PFSK-1 (cell line): ENCODE measurements around the gene ARHGAP10.

Experiments used
- POLR2AphosphoS5 ChIP-seq: IDR thresholded peaks from 2 replicates; pipeline ENCODE4 v1.6.1; 2012; ENCODE audit warnings: low read depth, mild to moderate bottlenecking, control low read depth, low read length, moderate library complexity
- SIN3A ChIP-seq: IDR thresholded peaks from 2 replicates; pipeline ENCODE4 v1.6.1; 2012; ENCODE audit warnings: mild to moderate bottlenecking, low read length, moderate library complexity, borderline replicate concordance; ENCODE audit not compliant: insufficient read depth
- TAF1 ChIP-seq: IDR thresholded peaks from 2 replicates; pipeline ENCODE4 v1.6.1; 2012; ENCODE audit warnings: low read length, control low read depth, borderline replicate concordance; ENCODE audit not compliant: insufficient read depth
- TF ChIP-seq, protein P1 (sequence below), 2 experiments: IDR thresholded peaks; 2 replicates each; pipeline versions ENCODE4 v1.6.1 to v1.8.0; 2011 to 2012; ENCODE audit warnings: low read depth in 2 of 2, low read length in 2 of 2, control low read depth in 1 of 2, inconsistent platforms in 1 of 2, mild to moderate bottlenecking in 1 of 2, moderate library complexity in 1 of 2; ENCODE audit not compliant: insufficient read depth in 1 of 2

DNA sequence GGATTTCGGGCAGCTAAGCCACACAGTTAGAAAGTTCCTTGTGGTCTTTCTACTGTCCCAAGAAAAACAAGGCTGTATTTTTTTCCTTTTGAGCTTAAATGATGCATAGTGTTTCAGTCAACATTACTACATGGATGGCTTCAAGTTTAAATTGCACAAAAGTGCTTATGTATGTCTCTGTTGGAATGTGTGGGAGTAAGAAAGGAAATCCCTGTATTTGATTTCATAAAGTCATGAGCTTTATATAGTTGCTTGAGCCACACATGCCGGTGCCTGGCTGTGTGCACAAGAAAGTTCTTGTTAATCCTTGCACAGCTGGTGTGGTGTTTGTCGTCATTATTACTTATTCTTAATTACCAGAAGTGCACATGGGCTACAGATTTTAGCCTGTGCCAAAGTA is 262.2 kb downstream of the ARHGAP10 start:
- TF ChIP-seq POLR2AphosphoS5 (no peak), SIN3A (no peak), TAF1 (no peak)
- TF ChIP-seq, protein P1, sequence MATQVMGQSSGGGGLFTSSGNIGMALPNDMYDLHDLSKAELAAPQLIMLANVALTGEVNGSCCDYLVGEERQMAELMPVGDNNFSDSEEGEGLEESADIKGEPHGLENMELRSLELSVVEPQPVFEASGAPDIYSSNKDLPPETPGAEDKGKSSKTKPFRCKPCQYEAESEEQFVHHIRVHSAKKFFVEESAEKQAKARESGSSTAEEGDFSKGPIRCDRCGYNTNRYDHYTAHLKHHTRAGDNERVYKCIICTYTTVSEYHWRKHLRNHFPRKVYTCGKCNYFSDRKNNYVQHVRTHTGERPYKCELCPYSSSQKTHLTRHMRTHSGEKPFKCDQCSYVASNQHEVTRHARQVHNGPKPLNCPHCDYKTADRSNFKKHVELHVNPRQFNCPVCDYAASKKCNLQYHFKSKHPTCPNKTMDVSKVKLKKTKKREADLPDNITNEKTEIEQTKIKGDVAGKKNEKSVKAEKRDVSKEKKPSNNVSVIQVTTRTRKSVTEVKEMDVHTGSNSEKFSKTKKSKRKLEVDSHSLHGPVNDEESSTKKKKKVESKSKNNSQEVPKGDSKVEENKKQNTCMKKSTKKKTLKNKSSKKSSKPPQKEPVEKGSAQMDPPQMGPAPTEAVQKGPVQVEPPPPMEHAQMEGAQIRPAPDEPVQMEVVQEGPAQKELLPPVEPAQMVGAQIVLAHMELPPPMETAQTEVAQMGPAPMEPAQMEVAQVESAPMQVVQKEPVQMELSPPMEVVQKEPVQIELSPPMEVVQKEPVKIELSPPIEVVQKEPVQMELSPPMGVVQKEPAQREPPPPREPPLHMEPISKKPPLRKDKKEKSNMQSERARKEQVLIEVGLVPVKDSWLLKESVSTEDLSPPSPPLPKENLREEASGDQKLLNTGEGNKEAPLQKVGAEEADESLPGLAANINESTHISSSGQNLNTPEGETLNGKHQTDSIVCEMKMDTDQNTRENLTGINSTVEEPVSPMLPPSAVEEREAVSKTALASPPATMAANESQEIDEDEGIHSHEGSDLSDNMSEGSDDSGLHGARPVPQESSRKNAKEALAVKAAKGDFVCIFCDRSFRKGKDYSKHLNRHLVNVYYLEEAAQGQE (IDR thresholded peaks at IDR 0.05; ENCODE audit: insufficient read depth in 1 of 2, low read depth in 2 of 2, low read length in 2 of 2), result no peak
